IMR-90 (cell line): Measurements from ENCODE around the gene SH2B3.

Experiments
- BHLHE40 ChIP-seq: fragments of 150-350 bp; IDR thresholded peaks from 2 replicates; pipeline ENCODE4 v1.6.1; 2016; ENCODE audit warnings: mild to moderate bottlenecking, low read depth, low read length
- CEBPB ChIP-seq: IDR thresholded peaks from 2 replicates; pipeline ENCODE4 v1.6.1; 2012; ENCODE audit warnings: low read depth, low read length, improper control_type of control experiment
- CHD1 ChIP-seq: IDR thresholded peaks from 2 replicates; pipeline ENCODE4 v1.6.1; 2012; ENCODE audit warnings: low read depth, low read length, improper control_type of control experiment
- CTCF ChIP-seq: conservative IDR thresholded peaks from 2 replicates; pipeline ENCODE4 v1.5.1; 2012; ENCODE audit warnings: mild to moderate bottlenecking, low read depth, low read length, improper control_type of control experiment
- ELK1 ChIP-seq: fragments of 150-350 bp; IDR thresholded peaks from 2 replicates; pipeline ENCODE4 v1.6.1; 2016; ENCODE audit warnings: low read depth, mild to moderate bottlenecking, low read length, moderate library complexity, borderline replicate concordance
- FOS ChIP-seq: fragments of 150-350 bp; IDR thresholded peaks from 2 replicates; pipeline ENCODE4 v1.6.1; 2016; ENCODE audit warnings: low read depth, low read length
- MAFK ChIP-seq: IDR thresholded peaks from 2 replicates; pipeline ENCODE4 v1.6.1; 2012; ENCODE audit warnings: low read depth, low read length, improper control_type of control experiment
- MAZ ChIP-seq: IDR thresholded peaks from 2 replicates; pipeline ENCODE4 v1.6.1; 2012; ENCODE audit warnings: low read depth, mild to moderate bottlenecking, low read length, improper control_type of control experiment, moderate library complexity, borderline replicate concordance
- POLR2A ChIP-seq: IDR thresholded peaks from 2 replicates; pipeline ENCODE4 v1.6.1; 2012; ENCODE audit warnings: mild to moderate bottlenecking, low read depth, low read length
- RAD21 ChIP-seq: IDR thresholded peaks from 2 replicates; pipeline ENCODE4 v1.6.1; 2012; ENCODE audit warnings: low read length, improper control_type of control experiment
- RCOR1 ChIP-seq: IDR thresholded peaks from 2 replicates; pipeline ENCODE4 v1.6.1; 2012; ENCODE audit warnings: mild to moderate bottlenecking, low read length, improper control_type of control experiment; ENCODE audit not compliant: insufficient replicate concordance
- RFX5 ChIP-seq: IDR thresholded peaks from 2 replicates; pipeline ENCODE4 v1.8.0; 2012; ENCODE audit warnings: low read depth, mild to moderate bottlenecking, low read length, moderate library complexity
- SMC3 ChIP-seq: fragments of 150-350 bp; IDR thresholded peaks from 2 replicates; pipeline ENCODE4 v1.6.1; 2016; ENCODE audit warnings: low read depth, mild to moderate bottlenecking, antibody characterized with exemption, low read length, moderate library complexity

- no peak for TF ChIP-seq BHLHE40
- no peak for TF ChIP-seq POLR2A
- TF ChIP-seq CTCF, result no peak
- TF ChIP-seq ELK1, result no peak
- TF ChIP-seq CEBPB, result no peak
- TF ChIP-seq CHD1, result no peak
- no peak for TF ChIP-seq RCOR1
- no peak for TF ChIP-seq RFX5
- TF ChIP-seq MAFK, result no peak
- TF ChIP-seq SMC3, result no peak
- TF ChIP-seq FOS, result no peak
- TF ChIP-seq MAZ, result no peak
- TF ChIP-seq RAD21, result no peak
These were observed 30.5 kb downstream of the SH2B3 start for GRCh38 chr12:111436266-111436665.
